HG02885 (cell line): ENCODE results near the gene LETM1.

ENCODE experiments used
- ATAC-seq: cut with Tn5 transposase; IDR thresholded peaks from one replicate; pipeline ENCODE4 v1.9.1; 2021; ENCODE audit warnings: mild to moderate bottlenecking; ENCODE audit not compliant: unreplicated experiment, poor library complexity

LETM1 gene

GRCh38 chr4:1809754-1810502, 46.0 kb downstream of the LETM1 start:
- ATAC-seq, result peak; percentile 58

GRCh38 chr4:1808851-1809753, 46.9 kb downstream of the LETM1 start:
- no peak for ATAC-seq

GRCh38 chr4:1808396-1808795, 47.6 kb downstream of the LETM1 start:
- no peak for ATAC-seq

- no peak for ATAC-seq
These were observed 48.6 kb downstream of the LETM1 start for GRCh38 chr4:1807332-1807777.

DNA sequence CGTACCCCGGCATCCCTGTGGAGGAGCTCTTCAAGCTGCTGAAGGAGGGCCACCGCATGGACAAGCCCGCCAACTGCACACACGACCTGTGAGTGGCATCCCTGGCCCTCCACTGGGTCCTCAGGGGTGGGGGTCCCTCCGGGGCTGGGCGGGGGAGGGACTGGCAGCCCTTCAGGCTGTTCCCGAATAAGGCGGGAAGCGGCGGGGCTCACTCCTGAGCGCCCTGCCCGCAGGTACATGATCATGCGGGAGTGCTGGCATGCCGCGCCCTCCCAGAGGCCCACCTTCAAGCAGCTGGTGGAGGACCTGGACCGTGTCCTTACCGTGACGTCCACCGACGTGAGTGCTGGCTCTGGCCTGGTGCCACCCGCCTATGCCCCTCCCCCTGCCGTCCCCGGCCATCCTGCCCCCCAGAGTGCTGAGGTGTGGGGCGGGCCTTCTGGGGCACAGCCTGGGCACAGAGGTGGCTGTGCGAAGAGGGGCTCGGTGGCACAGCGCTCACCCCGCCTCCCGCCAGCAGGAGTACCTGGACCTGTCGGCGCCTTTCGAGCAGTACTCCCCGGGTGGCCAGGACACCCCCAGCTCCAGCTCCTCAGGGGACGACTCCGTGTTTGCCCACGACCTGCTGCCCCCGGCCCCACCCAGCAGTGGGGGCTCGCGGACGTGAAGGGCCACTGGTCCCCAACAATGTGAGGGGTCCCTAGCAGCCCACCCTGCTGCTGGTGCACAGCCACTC, 49.2 kb downstream of the LETM1 start:
- ATAC-seq, result no peak

DNA sequence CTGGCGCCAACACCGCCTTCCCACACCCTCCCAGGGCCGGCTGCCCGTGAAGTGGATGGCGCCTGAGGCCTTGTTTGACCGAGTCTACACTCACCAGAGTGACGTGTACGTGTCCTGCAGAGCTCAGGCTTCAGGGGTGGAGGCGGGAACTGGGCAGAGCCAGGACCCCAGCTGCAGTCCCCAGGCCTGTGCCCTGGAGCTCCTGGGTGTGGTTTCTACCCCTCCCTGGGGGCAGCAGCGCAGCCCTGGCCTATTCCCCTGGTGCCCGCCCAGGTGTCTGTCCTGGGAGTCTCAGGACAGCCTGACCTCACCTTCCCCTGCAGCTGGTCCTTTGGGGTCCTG, 49.8 kb downstream of the LETM1 start:
- no peak for ATAC-seq

DNA sequence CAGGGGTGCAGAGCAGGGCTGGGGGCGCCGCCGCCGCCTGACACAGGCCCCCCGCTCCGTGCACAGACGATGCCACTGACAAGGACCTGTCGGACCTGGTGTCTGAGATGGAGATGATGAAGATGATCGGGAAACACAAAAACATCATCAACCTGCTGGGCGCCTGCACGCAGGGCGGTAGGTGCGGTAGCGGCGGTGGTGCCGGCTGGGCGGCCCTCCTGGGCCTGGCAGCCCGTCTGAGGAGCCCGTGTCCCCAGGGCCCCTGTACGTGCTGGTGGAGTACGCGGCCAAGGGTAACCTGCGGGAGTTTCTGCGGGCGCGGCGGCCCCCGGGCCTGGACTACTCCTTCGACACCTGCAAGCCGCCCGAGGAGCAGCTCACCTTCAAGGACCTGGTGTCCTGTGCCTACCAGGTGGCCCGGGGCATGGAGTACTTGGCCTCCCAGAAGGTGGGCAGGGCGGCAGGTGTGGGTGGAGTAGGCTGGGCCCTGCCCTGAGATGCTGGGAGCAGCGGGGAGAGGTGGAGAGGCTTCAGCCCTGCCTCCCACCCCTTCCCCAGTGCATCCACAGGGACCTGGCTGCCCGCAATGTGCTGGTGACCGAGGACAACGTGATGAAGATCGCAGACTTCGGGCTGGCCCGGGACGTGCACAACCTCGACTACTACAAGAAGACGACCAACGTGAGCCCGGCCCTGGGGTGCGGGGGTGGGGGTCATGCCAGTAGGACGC, 50.3 kb downstream of the LETM1 start:
- ATAC-seq, result no peak

DNA sequence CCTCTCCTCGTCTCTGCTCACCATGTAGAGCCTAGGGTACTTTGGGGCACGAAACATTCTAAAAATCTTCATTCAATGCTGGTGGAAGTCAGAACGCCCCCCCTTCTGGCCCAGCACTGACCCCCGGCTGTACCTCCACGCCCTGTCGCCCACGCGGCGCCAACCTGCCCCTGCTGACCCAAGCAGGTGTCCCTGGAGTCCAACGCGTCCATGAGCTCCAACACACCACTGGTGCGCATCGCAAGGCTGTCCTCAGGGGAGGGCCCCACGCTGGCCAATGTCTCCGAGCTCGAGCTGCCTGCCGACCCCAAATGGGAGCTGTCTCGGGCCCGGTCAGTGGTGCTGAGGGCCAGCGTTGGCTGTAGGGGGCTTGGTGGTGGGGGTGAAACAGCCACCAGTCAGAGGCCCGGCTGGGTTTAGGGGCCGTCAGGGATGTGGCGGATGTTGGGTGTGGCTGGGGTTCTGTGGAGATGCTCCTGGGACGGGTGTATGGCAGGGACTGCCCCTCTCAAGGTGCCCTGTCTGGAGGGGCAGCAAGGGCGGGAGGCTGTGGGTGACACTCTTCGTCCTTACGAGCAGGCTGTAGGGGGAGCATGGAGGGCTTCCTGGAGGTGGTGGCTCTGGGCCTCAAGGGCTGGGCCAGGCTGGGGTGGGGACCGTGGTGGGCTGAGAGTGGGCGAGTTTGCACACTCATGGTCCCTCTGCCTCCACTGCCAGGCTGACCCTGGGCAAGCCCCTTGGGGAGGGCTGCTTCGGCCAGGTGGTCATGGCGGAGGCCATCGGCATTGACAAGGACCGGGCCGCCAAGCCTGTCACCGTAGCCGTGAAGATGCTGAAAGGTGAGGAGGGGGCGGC, 51.1 kb downstream of the LETM1 start:
- ATAC-seq, result no peak

- ATAC-seq, result no peak
These were observed 52.2 kb downstream of the LETM1 start for GRCh38 chr4:1803523-1804423.

- ATAC-seq, result no peak
These were observed 53.0 kb downstream of the LETM1 start for GRCh38 chr4:1802720-1803522.

- no peak for ATAC-seq
These were observed 53.7 kb downstream of the LETM1 start for GRCh38 chr4:1802151-1802715.

DNA sequence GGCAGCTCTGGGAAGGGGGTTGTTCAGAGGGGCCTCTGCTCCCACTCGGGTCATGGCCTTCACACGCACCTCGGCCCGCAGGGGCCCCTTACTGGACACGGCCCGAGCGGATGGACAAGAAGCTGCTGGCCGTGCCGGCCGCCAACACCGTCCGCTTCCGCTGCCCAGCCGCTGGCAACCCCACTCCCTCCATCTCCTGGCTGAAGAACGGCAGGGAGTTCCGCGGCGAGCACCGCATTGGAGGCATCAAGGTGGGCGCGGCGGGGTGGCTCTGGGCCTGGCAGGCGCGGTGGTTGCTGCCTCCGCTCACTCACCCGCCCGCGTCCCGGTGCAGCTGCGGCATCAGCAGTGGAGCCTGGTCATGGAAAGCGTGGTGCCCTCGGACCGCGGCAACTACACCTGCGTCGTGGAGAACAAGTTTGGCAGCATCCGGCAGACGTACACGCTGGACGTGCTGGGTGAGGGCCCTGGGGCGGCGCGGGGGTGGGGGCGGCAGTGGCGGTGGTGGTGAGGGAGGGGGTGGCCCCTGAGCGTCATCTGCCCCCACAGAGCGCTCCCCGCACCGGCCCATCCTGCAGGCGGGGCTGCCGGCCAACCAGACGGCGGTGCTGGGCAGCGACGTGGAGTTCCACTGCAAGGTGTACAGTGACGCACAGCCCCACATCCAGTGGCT, 54.5 kb downstream of the LETM1 start:
- no peak for ATAC-seq

DNA sequence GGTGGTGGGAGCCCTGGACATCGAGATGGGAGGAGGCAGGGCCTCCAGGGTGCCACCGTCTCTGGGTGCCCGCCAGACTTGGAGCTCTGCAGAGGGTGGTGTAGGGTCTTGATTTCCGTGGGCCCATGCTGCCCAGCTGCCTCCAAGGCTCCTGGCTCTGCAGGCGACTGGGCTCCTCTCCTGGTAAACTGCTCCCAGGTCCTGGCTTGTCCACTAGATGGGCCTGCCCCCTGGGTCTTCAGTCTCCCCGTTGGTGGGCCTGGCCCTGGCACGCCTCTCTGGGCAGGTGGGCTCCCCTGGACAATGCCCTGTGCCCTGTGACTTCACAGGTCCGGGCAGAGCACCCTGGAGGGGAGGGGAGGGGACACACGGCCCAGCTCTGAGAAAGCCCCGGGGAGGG, 55.2 kb downstream of the LETM1 start:
- no peak for ATAC-seq

- no peak for ATAC-seq
These were observed 56.3 kb downstream of the LETM1 start for GRCh38 chr4:1799387-1800375.

GRCh38 chr4:1798580-1799386, 57.2 kb downstream of the LETM1 start:
- ATAC-seq, result no peak
